IPS-18c (cell line): Measurements from ENCODE around the gene LAMA4.
"Not testable (repeated sequence)": the region's sequence is repeated elsewhere in the genome, so short reads cannot be mapped to it uniquely, and the experiment has no call there.

Source experiments
- H3K4me3 ChIP-seq: 2 replicates; pipeline ENCODE4 v1.7.0; 2013; ENCODE audit warnings: low read depth, mild to moderate bottlenecking, low read length, moderate library complexity; ENCODE audit not compliant: insufficient read depth
- H3K9me3 ChIP-seq: one replicate; pipeline ENCODE4 v1.6.1; 2013; ENCODE audit warnings: mild to moderate bottlenecking, low read length, moderate library complexity; ENCODE audit not compliant: control insufficient read depth, insufficient read depth

LAMA4 gene

DNA sequence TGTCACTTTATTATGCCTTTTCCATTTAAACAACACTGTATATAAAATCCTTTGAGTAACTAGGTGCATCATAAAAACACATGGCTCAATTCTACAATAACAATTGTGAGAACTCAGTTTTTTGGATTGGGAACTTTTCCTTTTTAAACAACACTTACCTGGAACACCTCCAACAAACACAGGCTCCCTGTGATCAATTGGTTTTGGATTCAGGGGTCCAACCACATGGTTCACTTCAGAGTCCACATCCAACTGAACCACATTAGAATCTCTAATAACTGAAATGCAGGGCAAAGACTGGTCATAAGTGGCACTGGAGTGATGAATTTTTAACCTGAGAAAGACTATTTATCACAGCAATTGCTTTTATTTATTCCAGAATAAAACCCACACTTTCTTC is 140.4 kb downstream of the LAMA4 start:
- Histone ChIP-seq H3K4me3 (no peak overlapping the region), H3K9me3 (no peaks in the 10 kb centered on the region)

DNA sequence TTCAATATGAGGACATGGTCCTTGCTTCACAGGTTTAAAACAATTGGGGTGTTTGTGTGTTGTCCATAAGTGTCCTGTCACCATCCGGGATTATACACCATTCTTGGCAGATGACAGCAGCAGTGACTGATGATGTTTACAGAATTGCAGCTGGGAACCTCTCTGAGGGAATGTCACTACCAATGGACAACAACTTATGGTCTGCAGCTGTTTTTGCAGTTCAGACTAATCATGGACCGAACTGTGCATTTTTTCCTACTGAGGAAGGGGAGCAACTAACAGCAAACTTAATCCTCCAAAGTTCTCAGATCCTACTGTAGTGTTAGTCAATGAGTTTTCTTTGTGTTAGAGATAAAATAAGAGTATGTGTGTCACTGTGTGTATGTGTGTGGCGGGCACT is 140.9 kb downstream of the LAMA4 start:
- no peak overlapping the region for H3K4me3 ChIP-seq

DNA sequence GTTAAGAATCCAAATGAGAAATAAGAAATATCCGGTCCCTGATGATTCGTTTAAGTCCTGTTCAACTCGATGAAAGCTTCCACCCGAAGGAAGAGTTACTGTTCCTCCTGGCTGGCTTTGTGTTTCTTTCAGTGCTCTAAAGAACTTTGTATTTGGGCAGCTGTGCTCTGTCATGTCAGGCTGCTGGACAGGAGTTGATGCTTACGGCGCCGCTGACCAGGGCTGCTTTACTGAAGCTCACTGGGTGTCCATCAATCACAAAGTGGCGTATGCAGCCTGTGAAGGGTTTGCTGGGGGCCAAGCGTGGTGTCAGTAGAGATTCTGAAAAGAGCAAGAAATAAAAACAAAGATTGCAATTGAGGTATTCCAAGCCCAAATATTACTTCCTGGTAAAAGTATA is 145.1 kb downstream of the LAMA4 start:
- no peak overlapping the region for H3K4me3 ChIP-seq
- no peaks in the 10 kb centered on the region for H3K9me3 ChIP-seq

More for the DNA sequence above, 140.9 kb downstream of the LAMA4 start:
- H3K9me3 ChIP-seq, result no peaks in the 10 kb centered on the region

DNA sequence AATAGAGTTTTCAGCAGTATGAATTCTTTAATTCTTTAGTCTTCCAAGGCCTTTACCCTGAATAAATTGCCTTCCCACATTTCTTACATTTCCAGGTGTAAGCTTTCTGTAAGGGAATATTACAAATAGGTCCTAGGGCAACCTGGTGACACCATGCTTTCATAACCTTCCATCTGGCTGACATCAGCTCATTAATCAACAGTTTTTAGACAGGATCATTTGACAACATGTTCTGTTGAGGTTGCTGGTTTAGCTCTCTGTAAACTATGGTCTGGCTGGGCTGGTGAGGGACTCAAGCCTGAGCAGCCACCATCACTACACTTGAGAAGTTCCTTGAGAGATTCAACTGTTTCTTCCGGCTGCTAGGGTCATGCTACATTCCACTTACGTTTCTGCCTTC is 147.8 kb downstream of the LAMA4 start:
- H3K4me3 ChIP-seq, result no peak overlapping the region
- no peaks in the 10 kb centered on the region for H3K9me3 ChIP-seq

DNA sequence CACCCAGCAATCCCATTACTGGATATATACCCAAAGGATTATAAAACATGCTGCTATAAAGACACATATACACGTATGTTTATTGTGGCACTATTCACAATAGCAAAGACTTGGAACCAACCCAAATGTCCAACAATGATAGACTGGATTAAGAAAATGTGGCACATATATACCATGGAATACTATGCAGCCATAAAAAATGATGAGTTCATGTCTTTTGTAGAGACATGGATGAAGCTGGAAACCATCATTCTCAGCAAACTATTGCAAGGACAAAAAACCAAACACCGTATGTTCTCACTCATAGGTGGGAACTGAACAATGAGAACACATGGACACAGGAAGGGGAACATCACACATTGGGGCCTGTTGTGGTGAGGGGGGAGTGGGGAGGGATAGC is 148.3 kb downstream of the LAMA4 start:
- H3K9me3 ChIP-seq, H3K4me3 ChIP-seq: not testable (repeated sequence)

DNA sequence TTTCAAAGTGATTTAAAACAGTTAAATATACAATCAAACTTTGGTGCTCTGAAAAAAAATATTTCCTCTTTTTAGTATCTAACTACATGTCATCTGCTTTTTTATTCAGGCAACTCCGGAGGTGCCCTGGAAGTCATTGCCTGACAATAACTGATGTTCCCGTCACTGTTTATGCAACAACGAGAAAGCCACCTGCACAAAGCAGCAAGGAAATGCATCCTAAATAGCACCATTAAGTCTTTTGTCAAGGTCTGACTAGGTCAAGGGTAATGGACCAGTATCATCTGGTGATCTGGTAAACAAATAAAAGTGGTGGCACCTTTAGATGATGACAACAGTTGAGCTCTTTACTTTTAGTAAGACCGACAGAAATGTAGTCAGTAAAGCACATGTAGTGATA is 153.8 kb downstream of the LAMA4 start:
- H3K4me3 ChIP-seq, result no peak overlapping the region
- no peaks in the 10 kb centered on the region for H3K9me3 ChIP-seq

DNA sequence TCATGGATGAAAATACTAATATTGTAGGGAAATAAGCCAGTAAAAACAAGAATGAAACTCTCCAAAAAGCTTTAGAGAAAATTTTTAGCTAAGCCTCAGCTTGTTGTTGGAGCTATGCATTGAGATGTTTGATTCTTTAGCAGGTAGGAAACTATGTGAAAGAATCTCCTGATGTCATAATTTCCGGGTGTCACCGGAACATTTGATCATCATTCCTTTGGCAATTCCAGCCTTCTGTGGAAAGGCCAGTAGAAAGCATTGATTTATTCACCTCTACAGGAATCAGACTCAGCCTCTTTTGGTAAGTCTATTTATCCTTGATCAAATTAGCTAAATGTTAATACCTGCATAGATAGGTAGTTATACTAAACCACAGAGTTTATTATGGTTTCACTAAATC is 157.5 kb downstream of the LAMA4 start:
- Histone ChIP-seq H3K9me3 (no peaks in the 10 kb centered on the region), H3K4me3 (no peak overlapping the region)

DNA sequence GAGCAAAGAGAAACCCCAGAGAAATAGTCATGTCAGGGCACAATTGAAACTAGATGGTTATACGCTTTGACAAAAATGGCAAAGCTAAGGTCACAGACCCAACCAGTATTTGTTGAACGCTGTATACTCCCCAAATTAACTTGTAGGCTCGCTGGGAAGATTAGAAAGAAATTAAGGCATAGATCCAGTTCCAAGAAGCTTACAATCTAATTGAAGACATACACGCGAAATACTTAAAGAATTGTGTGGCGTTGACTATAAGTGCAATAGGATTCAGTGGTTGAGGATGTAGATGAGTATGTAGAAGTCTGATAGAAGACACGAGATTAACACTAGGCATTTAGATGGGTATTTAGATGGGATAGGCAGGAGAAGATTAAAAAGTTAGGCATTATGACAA is 166.5 kb downstream of the LAMA4 start:
- H3K9me3 ChIP-seq, result no peaks in the 10 kb centered on the region
- peak overlapping the region; percentile 71 for H3K4me3 ChIP-seq

DNA sequence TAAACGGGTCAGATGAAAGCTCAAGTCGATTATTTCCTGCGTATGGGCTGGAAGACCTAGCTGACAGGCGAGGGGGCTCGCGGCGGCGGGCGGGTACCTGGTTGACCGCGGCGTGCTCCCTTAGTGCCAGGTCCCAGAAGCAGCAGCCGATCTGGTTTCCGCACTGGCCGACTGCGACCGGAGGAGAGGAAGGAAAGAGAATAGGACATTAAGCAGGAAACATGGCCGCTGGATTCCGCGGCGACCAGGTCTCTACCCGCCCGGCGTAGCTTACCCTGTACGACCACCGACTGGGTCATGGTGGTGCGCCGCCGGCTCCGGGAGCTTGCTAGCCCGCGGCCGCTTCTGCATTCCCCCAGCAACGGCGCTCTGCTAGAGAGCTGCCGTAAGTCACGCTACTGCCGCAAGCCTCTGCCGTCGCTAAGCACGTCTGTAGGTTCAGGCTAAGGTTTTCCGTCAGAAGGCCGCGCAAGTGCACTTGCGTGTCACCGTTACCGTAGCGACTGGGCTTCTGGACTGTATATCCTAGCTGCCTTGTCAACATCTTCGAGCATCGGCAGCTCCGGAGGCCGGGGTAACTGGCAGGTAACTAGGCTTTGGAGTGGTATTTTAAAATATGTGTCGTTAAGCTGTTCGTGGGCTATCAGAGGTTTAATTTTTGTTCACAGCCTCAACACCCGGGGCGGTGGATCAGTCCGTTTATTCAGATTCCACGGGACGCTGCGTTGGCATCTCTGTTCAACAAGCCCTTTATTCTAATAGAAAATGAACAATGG is 167.0 kb downstream of the LAMA4 start, which contains the start of the genes FAM229B and TUBE1:
Gene FAM229B (plus strand): TSS at position 456 of the 776 bp plus-strand sequence. CDS start 11,693 bp downstream, outside the sequence.
Gene TUBE1 (minus strand): TSS at position 347 of the 776 bp plus-strand sequence. CDS start 48 bp downstream, at position 299.
- no peaks in the 10 kb centered on the region for H3K9me3 ChIP-seq
- H3K4me3 ChIP-seq, result peak within 1 kb of the TSS; percentile 71

DNA sequence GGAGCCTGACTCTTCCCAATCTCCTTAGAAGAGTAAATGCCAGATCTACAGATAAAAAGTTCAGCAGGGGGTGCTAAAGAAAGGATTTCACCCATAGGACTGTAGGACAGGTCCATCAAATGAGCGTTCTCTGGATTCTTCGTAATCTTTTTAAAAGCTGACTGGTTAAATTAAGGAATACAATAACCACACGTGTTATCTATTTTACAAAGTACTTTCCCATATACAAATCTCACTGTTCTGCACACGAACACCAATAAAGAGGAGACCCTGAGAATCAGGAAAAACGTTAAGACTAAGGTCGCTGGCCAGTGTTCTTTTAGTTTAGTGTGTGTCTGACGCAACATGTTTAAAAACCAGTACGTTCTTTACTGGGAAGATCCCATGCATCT is 167.6 kb downstream of the LAMA4 start:
- no peaks in the 10 kb centered on the region for H3K9me3 ChIP-seq
- H3K4me3 ChIP-seq, result peak overlapping the region; percentile 71

DNA sequence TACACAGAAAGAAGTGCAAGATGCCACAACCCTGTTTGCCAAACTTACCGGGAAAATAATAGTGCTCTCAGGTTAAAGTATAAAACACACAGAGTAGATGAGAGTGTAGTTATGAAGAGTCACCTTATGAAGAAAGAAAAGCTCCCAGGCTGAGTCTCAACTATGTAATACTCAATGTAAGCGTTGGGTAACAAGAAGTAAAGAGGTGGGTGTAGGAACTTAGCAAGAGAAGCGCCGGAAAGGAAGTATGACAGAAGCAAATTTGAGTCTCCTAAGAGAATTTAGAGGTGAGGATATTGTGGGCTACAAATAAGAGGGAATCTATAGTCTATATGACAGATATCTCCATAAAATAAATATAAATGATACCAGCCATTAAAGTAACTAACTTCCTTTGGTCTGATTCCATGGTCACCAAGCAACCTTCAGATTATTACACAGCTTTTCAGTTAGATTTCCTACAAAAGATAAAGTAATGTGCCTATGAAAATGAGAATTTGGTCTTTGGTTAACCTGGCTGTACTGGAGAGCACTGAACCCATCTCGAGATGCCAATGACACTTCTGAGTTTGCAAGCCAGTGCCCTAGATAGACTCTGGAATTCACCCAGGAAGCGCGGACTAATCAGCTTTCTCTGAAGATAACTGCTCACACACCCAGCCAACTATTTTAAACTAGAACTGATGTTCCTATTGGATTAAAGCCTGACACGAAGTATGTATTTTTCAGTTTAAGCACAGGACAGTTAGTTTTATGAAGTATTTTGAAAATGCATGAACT is 168.9 kb downstream of the LAMA4 start:
- H3K4me3 ChIP-seq, result no peak overlapping the region
- H3K9me3 ChIP-seq, result no peaks in the 10 kb centered on the region

DNA sequence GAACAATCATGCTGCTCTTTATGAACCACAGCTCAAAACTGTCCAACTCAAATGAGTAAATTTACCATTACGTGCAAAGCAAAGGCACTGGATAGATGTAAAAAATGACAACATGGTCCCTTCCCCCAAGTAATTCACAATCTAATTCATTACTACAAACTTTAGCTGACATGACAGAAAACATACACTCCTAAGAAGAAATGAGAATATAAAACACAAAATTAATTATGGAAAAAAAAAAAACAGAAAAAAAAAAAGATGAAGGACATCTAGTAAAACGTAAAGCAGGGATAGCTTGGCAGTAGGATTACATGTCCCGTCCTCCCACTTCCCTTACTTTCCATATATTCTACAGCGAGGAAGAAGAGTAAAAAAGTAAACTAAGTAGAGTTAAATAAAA is 172.8 kb downstream of the LAMA4 start:
- no peak overlapping the region for H3K4me3 ChIP-seq
- no peaks in the 10 kb centered on the region for H3K9me3 ChIP-seq

DNA sequence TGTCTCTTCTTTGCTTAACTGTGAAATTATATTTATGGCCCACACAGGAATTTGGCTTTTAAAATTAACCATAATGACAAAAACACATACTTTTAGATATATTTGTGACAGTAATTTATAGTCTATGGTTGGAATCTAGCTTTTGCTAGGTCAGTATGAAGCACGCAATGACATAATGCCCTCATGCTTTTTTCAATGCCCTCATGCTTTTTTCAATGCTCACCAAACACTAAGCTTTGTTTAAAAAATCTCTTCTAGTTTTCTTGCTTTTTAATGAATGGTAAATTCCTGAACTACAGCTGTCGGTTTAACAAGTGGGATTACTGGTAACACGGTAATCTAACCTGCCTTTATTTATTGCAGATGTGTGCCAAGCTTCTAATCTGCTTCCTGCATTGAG is 187.8 kb downstream of the LAMA4 start:
- Histone ChIP-seq H3K9me3 (no peaks in the 10 kb centered on the region), H3K4me3 (no peak overlapping the region)

DNA sequence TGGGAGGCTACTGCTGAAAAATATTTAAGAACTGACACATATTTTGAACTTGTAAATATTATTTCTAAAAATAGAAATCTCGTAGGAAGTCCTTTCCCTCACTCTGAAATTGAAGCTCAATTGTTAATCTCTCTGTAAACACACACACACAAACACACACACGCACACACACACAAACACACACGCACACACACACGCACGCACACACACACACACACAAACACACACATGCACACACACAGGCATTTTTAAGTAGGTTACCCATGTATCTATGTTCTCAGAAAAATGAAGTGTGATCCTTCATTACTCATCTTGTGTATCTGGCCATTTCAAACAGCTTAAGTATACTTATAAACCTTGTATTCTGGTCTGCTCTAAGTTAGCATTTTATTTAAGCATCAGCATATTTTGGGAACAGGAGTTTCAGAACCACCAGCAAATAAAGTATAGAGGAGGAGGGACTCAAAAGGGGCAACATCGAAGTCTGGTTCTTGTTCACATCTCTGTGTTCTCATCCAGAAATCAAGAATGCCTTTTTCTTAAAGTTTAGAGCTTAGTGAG is 188.9 kb downstream of the LAMA4 start:
- Histone ChIP-seq H3K9me3 (no peaks in the 10 kb centered on the region), H3K4me3 (no peak overlapping the region)

DNA sequence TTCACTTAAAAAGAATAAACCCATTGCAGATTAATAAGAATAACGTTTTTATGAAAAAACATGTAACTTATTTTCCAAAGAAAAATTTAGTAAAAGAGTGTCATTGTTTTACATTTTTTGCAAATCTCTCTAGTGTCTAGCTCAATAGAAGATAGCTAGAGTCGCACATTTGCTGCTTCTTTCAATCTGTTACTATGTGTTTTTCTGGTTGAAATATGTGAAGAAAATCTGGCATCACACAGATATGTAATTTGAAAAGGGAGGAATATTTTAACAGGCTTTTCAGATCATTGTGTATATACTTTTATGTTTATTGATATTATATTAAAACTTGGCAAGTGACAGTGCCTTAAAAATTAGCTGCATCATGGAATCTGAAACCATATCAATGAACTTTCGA is 191.4 kb downstream of the LAMA4 start:
- H3K4me3 ChIP-seq, result no peak overlapping the region
- H3K9me3 ChIP-seq, result no peaks in the 10 kb centered on the region

DNA sequence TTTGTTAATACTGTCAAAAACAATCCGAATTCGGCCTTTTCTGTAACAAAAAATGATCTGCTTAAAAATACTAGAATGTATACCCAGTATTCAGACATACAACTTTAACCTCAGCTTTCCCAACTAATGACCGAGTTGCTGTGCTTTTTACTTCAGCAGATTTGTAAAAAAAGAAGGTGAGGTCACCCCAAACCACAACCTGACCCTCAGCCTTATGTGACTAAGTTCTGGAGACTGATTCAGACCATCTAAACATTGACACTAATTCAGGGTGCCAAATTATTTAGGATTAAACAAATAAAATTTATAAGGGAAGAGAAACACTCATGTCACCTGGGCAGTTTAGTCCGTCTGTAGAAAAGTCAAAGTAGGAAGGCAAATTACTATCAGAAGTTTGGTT is 192.8 kb downstream of the LAMA4 start:
- Histone ChIP-seq H3K4me3 (no peak overlapping the region), H3K9me3 (no peaks in the 10 kb centered on the region)
